ENCODE measurements around the gene KNCN.
A peak's percentile ranks its signal among the peaks of the same experiment; 100 is the strongest.

Gene KNCN

GRCh38 chr1:46568461-46568891 is 17.0 kb upstream of the KNCN start:
- no peak for DNase-seq

- no peak for DNase-seq
Observed at GRCh38 chr1:46563341-46563740, 11.9 kb upstream of the KNCN start.

- no peak for DNase-seq
Observed at GRCh38 chr1:46562498-46562897, 11.1 kb upstream of the KNCN start.

- DNase-seq: no peak
Observed at GRCh38 chr1:46558966-46559365, 7.5 kb upstream of the KNCN start.

- no peak for DNase-seq
Observed at GRCh38 chr1:46558141-46558963, 6.9 kb upstream of the KNCN start.

- DNase-seq: no peak
Observed at GRCh38 chr1:46557403-46557802, 6.0 kb upstream of the KNCN start.

GRCh38 chr1:46556822-46557221 is 5.4 kb upstream of the KNCN start:
- DNase-seq: no peak

- no peak for DNase-seq
Observed at GRCh38 chr1:46555826-46556619, 4.6 kb upstream of the KNCN start.

- DNase-seq: no peak
Observed at GRCh38 chr1:46554597-46555381, 3.3 kb upstream of the KNCN start.

- no peak for DNase-seq
Observed at GRCh38 chr1:46554236-46554596, 2.8 kb upstream of the KNCN start.

- DNase-seq: no peak
Observed at GRCh38 chr1:46553506-46553905, 2.1 kb upstream of the KNCN start.

GRCh38 chr1:46552357-46553237 is 1.1 kb upstream of the KNCN start:
- no peak for DNase-seq

GRCh38 chr1:46550751-46551231 is 656 bp downstream of the KNCN start:
- DNase-seq: peak; percentile 49

GRCh38 chr1:46549697-46550681 is 1.5 kb downstream of the KNCN start:
- peak; percentile 69 for DNase-seq

- peak; percentile 15 for DNase-seq
Observed at GRCh38 chr1:46547481-46548383, 3.7 kb downstream of the KNCN start.

- no peak for DNase-seq
Observed at GRCh38 chr1:46546210-46546609, 5.2 kb downstream of the KNCN start.

- no peak for DNase-seq
Observed at GRCh38 chr1:46545784-46546183, 5.7 kb downstream of the KNCN start.

- DNase-seq: no peak
Observed at GRCh38 chr1:46544561-46545240, 6.7 kb downstream of the KNCN start.

Measured in NCI-H748 treated with DMSO at 0.1 percent for 48 hours (cell line).